ENCODE measurements around the gene TEX101. TPM values are rescaled to one million over a fixed set of nuclear protein-coding genes. Genes with fewer than 3 reads are reported as not detected.
"Not testable (repeated sequence)": the region's sequence is repeated elsewhere in the genome, so short reads cannot be mapped to it uniquely, and the experiment has no call there.

The TEX101 gene, protein sequence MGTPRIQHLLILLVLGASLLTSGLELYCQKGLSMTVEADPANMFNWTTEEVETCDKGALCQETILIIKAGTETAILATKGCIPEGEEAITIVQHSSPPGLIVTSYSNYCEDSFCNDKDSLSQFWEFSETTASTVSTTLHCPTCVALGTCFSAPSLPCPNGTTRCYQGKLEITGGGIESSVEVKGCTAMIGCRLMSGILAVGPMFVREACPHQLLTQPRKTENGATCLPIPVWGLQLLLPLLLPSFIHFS
- not detected in 2 replicates for total RNA-seq (2014; rRNA removed)
- not detected for polyA plus RNA-seq (2012)

DNA sequence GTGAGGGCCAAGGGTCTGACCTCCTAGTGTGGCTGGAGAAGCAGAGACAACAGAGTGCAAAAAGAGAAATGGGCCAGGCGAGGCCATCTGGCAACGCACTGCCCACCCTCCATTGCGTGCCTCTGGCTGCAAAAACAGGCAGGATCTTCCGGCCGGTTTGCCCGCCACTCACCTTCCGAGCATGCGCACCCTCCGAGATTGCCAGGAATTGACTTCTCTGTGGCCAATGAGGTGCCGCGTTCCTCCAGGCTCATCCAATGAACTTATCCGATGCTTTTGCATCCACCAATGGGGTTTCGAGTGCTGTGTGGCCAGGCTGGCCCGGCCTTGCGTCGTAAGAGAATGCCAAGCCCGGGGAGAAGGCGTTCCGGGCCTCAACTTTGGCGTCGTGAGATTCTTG lies at the start of gene TEX101:
TSS of gene TEX101 (plus strand) at position 337 of the 400 bp plus-strand sequence. CDS start 1,030 bp downstream, outside the sequence.
- no peak for DNase-seq (ENCODE audit: low read depth)

DNA sequence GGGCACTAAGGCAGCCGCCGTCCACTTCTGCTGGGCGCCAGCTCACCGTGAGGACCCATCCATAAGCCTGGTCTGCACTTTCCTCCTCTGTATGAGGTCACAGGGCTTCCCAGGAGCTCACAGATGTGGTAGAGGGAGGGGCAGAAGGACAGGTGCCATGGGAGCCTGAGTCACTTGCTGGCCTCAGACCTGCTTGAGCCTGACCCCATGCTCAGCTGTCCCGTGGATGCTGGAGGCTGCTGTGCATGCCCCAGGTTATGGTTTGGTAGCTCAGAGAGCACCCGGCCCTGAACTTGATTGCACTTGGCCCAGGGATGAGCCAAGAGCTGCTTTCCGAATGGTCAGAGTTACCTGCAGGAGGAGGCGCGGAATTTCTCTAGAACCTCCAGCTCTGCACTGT lies 49.0 kb upstream of the TEX101 start:
- not testable (repeated sequence) for DNase-seq (ENCODE audit: low read depth)

DNA sequence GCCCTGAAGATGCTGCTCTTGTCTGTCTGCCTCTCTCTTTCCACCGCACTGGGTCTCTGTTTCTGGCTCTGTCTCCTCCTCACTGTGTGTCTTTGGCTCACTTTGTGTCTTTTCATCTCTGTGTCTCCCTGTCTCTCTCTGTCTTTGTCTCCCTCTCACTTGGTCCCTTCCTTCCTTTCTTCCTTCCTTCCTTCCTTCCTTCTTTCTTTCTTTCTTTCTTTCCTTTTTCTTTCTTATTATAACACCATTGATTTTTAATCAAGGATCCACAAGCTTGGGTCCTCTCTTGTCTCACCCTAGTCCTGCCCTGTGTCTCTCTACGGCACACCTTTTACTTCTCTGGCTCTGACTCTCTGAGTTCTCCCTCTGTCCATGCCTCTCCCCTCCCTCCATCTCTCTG lies 46.9 kb upstream of the TEX101 start:
- DNase-seq (ENCODE audit: low read depth): no peak

DNA sequence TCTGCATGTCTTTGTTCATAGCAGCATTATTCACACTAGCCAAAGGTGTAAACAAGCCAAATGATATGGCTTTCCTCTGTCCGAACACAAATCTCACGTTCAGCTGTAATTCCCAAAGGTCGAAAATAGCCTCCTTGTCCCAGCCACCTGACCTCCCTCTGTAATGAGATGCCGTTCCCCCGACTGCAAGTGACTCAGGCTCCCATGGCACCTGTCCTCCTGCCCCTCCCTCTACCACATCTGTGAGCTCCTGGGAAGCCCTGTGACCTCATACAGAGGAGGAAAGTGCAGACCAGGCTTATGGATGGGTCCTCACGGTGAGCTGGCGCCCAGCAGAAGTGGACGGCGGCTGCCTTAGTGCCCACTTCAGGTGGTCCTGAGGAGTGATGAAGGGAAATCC lies 45.8 kb upstream of the TEX101 start:
- DNase-seq (ENCODE audit: low read depth): not testable (repeated sequence)

DNA sequence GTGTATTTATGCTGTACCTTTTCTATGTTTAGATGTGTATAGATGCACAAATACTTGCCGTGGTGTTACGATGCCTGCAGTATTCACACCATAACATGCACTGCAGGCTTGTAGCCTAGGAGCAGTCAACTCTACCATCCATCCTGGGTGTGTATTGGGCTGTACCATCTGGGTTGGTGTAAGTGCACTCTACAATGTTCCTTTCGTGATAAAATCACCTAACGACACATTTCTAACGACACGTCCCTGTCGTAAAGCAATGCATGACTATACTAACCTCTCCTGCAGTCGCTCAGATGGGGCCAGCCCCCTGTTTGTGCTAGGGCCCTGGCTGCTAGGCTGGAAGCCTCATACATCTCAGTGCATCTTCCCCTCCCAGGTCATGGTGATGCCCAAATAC lies 42.8 kb upstream of the TEX101 start:
- no peak for DNase-seq (ENCODE audit: low read depth)

DNA sequence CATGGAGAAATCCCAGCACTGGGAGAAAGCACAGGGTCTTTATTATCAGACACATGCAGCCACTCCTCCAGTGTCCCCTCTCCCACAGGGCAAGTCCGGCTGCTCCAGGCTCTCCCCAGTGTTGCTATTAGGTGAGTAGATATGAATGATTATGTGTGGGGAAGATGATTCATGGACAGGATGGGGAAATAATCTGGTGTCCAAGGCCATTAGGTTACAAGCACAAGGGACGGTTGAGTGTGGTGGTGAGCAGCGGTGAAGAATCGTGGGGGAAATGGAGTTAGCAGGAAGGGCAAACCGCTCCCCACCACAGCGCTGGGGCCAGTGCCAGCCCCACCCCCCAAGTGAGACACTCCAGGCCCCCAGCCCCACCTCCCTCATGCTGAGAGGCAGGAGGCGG lies 42.2 kb upstream of the TEX101 start:
- no peak for DNase-seq (ENCODE audit: low read depth)

- DNase-seq (ENCODE audit: low read depth): not testable (repeated sequence)
Measured at GRCh38 chr19:43377624-43378023, 37.1 kb upstream of the TEX101 start.

- DNase-seq (ENCODE audit: low read depth): no peak
Measured at GRCh38 chr19:43380008-43380407, 34.7 kb upstream of the TEX101 start.

DNA sequence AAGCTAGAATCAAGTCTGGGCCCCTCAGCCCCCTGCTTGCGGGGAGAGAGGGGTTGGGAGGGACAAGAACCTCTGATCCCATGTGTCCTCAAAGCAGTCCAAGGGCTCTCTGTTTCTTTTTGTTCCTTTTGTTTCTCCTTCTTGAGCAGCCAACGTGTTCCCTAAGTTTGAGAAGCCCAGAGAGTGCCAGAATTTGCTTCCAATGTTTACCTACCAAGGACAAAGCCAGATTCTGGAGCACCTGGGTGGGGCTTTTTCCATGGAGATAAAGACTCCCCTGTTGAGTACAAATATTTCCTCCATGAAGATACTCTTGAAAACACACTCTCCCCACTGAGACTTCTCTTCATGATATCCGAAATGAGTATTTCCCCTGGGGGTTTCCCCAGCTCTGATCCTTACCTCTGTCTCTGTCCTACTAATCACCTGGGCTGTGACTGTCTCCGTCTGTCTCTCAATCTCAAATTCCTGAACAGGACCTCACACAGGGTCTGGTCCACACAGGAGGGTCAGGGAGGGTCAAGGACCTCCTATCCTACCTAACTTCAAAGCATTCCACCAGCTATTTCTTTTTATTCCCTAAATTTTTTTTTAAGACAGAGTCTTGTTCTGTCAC lies 33.8 kb upstream of the TEX101 start:
- no peak for DNase-seq (ENCODE audit: low read depth)

GRCh38 chr19:43382586-43383216 lies 32.0 kb upstream of the TEX101 start:
- not testable (repeated sequence) for DNase-seq (ENCODE audit: low read depth)

DNA sequence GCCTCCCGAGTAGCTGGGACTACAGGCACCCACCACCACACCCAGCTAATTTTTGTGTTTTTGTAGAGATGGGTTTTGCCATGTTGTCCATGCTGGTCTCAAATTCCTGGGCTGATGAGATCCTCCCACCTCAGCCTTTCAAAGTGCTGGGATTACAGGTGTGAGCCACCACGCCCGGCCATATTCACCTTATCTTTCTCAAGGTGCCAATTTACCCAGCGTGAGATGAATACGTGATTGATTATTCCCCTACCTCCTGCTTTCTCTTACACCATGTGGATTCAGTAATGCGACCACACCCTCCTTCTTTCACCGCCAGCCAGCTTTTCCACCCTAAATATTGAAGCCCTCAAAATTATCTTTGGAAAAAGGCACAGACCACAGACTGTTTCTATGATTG lies 31.4 kb upstream of the TEX101 start:
- not testable (repeated sequence) for DNase-seq (ENCODE audit: low read depth)

DNA sequence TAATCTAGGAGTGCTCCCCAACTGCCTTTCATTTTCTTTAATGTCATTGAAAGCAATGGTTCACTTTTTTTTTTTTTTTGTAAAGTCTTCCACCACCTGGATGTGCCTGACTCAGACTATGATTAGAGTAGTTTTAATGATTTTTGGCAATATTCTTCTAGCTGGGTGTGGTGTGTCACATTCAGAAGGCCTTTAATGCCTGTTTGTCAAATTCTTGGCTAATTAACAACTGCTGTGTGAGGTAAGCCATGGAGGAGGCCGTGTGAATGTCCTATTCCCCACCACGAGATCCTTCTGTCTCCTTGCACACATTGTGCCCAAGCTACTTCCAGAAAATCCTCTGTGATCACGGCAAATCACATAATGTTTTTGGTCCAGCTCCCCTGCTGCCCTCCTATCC lies 30.9 kb upstream of the TEX101 start:
- not testable (repeated sequence) for DNase-seq (ENCODE audit: low read depth)

DNA sequence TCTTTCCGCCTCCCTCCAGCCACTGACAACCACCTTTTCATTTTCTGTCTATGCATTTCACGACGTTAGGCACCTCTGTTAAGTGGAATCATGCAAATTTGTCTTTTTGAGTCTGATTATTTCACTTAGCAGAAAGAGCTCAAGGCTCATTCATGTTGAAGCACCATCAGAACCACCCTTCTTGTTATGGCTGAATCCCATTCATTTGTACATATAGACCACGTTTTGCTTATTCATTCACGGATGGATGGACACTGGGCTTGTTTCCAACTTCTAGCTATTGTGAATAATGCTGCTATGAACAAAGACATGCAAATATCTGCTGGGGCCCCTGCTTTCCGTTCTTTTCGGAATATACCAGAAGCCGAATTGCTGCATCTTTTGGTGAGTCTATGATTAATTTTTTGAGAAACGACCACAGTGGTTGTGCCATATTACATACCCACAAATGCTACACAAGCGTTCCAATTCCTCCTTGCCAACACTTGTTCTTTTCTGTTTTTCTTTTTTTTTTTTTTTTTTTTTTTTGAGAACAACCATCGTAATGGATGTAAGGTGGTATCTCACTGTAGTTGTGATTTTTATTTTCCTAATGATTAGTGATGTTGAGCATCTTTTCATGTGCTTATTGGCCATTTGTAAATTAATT lies 23.7 kb upstream of the TEX101 start:
- not testable (repeated sequence) for DNase-seq (ENCODE audit: low read depth)

GRCh38 chr19:43391552-43391935 lies 23.1 kb upstream of the TEX101 start:
- not testable (repeated sequence) for DNase-seq (ENCODE audit: low read depth)

GRCh38 chr19:43393501-43393900 lies 21.2 kb upstream of the TEX101 start:
- not testable (repeated sequence) for DNase-seq (ENCODE audit: low read depth)

DNA sequence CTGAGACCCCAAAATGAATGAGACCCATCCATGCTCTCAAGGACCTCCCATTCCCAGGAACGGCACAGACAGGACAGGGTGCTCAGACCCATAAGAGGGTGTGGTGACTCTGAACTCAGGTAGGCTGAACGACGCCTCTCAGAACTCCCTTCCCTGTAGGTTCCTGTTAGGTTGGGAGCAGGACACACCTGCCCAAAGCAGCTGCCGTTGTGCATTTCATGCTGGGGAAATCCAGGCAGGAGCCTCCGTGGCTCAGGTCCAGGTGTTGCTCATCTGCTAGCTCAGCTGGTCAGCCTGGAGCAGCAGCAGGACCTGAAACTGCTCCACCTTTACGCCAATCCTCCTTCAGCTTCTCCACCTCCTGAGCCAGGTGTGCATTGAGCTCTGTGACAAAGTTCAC lies 19.1 kb upstream of the TEX101 start:
- no peak for DNase-seq (ENCODE audit: low read depth)

DNA sequence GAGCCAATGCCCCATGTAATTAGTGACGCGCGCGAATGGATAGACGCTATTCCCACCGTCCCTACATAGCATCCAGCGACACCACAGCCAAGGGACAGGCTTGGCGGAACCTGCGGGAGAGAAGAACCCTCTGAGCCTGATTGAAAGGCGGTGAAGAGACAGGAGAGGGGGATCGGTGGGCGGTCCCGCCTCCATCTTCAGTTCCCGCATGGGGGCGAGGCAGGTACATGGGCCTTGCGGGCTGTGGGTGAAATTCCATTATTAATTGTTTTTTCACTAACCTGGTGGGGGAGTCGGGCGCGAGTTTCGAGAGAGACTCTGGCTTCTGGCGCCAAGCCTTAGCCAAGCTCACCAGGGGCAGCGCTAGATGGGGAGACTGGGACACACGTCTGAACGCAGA lies 8.4 kb upstream of the TEX101 start:
- DNase-seq (ENCODE audit: low read depth): no peak

GRCh38 chr19:43407416-43408005 lies 7.2 kb upstream of the TEX101 start:
- DNase-seq (ENCODE audit: low read depth): no peak

DNA sequence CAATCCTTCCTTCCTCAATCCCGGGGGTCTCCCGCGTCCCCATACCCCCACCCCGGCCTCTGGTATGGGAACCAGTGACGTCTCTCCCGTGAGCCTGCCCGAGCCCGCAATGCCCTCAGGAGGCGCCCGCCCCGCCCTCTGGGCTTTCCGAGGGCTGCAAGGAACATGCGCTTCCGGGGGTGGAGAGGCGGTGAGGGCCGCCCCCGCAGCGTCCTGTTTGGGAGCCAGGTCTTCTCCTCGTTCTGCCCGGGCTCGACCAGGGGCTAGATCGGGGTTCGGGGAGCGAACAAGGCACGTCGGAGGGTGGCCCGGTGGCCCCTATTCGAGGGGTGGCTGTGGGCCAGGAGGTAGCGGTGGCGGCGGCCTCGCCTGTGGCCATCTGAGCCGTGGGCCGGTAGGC lies 6.6 kb upstream of the TEX101 start:
- no peak for DNase-seq (ENCODE audit: low read depth)

GRCh38 chr19:43409415-43409814 lies 5.3 kb upstream of the TEX101 start:
- DNase-seq (ENCODE audit: low read depth): no peak

DNA sequence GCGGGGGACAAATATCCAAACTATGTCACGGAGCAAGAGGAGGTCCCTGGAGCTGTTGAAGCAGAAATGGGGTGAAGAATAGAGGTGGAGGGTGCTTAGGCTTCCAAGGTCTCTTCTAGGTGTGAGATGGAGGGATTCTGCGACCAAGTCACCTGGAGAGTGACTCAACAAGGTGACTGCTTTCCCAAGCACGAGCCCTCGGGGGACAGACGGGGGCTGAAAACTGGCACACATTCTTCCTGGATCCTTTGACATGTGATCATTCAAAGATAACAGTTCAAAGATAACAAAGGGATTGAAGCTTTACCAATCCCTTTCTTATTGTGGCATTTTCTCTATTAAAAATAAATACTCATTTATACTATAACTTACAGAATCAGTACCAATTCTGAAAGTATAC lies 2.2 kb upstream of the TEX101 start:
- DNase-seq (ENCODE audit: low read depth): no peak
